ENCODE data around the gene IL17RE.

IL17RE gene

DNA sequence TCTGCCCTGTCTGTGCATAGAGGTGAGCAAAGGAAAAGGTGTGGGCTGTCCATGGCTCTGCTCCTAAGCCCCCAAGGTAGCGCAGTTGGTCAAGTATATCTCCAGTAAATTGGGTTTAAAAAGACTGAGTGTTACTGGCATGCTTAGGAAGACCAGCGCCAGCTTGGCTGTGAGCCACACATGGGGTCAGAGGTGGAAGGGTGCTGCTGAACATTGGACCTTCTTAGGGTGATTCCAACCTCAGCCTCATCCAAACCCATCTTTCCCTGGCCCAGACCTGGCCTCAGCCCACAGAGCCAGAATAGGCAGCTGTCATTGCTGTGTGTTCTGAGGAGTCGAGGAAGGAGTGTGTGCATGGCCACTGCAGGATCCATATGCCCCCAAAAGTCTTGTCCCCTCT is 5.6 kb downstream of the IL17RE start:
- no peak for DNase-seq

GRCh38 chr3:9909221-9910013 is 6.8 kb downstream of the IL17RE start:
- DNase-seq, result peak; percentile 54

- no peak for DNase-seq
Measured at GRCh38 chr3:9911863-9912262, 9.2 kb downstream of the IL17RE start.

DNA sequence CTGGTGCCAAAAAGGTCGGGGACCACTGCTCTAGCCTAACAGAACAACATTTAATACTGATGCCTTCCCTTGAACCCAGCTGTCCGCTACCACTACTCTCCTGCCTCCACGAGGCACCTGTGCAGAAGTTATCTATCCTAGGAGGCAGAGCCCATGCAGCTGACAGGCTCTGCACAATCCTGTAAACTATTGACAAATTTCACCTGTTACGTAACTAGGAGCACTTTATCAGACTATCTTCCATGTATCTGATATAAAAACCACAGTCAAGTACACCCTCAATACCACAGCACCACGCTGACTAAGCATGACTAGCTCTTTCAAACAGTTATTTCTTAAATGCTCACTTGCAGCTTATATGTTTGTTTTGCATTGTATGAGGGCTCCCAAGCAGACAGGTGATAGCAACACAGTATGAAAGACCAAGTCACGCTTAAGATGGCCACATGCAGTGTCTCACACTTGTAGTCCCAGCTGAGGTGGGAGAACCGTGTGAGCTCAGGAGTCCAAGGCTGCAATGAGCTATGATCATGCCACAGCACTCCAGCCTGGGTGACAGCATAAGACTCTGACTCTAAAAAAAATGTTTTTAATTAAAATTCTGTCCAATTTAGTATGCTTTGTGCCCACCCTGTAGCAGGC is 9.8 kb downstream of the IL17RE start:
- peak; percentile 45 for DNase-seq

DNA sequence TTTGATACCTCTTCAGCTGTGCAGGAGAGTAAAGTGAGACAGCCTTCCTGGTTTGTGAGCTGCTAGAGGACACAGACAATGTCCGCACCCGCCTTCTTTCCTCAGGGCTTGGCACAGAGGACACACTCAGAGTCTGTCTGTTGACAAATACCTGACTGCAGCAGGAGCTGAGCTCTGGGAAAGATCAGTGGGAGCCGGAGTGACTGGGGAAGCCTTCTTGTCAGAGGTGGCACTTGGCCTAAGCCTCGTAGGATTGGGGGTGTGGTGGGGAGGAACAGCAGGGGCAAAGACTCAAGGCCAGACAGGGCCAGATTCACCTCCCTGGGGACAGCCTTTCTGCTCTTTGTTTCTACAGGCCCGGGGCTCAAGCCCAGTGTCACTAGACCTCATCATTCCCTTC is 11.0 kb downstream of the IL17RE start:
- no peak for DNase-seq

DNA sequence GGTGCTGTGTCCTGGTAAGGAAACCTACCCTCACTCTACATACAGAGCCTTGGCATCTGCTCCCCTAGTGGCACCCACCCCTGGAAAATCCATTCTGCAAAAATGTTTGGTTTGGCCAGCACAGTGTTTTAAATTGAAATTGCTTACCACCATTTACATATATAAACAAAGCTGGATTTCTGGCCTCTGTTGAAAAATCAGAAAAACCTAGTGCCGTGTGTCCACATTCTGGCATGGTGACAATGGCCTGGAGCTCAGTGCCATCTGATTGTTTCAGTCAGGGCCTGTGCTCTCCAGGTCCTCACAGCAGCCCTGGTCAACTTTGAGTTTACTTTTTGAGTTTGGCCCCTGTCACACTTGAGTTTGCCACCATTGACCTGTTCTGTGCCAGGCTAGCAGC is 11.4 kb downstream of the IL17RE start:
- no peak for DNase-seq

DNA sequence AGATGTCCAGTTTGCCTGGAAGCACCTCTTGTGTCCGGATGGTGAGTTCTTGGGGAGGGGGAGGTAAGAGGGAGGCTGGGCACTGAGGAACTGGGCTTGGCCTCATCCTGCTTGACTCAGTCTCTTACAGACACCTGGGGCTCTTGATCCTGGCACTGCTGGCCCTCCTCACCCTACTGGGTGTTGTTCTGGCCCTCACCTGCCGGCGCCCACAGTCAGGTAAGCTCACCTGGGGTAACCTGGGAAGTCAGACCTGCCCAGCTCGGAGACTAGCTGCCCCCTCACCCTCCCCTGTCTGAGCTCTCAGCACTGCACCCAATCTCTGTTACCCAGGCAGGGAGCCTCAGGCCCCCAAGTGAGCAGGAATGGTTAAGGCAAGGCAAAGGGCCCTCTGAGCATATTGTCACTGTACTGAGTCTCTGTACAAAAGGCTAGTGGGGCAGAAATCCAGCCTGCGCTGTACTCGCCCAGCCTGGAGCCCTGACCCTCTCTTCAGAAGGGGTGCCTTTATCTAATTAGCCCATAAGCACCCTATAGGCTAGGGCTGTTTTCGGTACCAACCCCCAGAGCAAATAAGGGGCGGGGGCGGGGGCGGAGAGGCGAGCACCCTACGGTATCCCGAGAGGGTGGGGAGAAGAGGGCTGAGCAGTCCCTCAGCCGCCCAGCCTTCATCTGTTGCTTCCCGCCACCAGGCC is 12.1 kb downstream of the IL17RE start:
- no peak for DNase-seq

DNA sequence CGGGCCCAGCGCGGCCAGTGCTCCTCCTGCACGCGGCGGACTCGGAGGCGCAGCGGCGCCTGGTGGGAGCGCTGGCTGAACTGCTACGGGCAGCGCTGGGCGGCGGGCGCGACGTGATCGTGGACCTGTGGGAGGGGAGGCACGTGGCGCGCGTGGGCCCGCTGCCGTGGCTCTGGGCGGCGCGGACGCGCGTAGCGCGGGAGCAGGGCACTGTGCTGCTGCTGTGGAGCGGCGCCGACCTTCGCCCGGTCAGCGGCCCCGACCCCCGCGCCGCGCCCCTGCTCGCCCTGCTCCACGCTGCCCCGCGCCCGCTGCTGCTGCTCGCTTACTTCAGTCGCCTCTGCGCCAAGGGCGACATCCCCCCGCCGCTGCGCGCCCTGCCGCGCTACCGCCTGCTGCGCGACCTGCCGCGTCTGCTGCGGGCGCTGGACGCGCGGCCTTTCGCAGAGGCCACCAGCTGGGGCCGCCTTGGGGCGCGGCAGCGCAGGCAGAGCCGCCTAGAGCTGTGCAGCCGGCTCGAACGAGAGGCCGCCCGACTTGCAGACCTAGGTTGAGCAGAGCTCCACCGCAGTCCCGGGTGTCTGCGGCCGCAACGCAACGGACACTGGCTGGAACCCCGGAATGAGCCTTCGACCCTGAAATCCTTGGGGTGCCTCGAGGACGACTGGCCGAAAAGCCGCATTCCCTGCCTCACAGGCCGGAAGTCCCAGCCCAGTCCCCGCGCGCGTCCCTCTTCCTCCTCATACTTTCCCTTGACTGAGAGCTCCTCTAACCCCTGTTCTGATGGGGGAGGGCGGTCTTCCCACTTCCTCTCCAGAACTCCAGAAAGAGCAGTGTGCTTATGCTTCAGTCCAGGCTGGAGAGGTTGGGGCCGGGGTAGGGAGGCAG is 12.8 kb downstream of the IL17RE start:
- peak; percentile 39 for DNase-seq

- no peak for DNase-seq
Measured at GRCh38 chr3:9916346-9916733, 13.7 kb downstream of the IL17RE start.

GRCh38 chr3:9916734-9917680 is 14.4 kb downstream of the IL17RE start, which contains the start of gene IL17RC:
Gene IL17RC (plus strand): TSS chr3:9917098. CDS start chr3:9917316, 218 bp downstream.
- DNase-seq, result peak; percentile 54

GRCh38 chr3:9917820-9918219 is 15.2 kb downstream of the IL17RE start:
- DNase-seq, result no peak

DNA sequence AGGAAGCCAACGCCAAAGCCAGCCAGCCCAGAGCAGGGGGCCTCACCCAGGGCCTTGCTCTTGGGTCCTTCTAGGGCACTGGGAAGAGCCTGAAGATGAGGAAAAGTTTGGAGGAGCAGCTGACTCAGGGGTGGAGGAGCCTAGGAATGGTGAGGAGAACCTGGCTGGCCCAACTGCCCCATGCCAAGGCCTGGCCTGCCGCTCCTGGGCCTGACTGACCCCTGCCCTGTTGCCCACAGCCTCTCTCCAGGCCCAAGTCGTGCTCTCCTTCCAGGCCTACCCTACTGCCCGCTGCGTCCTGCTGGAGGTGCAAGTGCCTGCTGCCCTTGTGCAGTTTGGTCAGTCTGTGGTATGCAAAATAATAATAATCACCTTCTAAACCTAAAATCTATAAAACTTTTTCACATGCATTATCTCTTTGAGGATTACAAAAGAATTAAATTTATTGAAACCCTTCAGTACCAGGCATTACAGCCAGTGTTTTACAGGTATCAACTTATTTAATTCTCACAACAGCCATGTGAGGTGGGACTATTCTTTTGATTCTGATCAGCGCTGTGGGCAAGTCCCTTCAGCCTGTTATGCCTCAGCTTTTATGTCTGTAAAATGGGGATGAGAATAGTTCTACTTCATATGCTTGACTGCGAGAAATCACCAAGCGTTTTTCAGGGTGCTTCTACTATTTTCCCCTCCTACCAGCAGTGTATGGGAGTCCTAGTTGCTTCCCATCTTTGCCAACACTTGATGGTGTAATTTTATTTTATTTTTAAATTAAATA is 15.8 kb downstream of the IL17RE start:
- DNase-seq, result no peak

DNA sequence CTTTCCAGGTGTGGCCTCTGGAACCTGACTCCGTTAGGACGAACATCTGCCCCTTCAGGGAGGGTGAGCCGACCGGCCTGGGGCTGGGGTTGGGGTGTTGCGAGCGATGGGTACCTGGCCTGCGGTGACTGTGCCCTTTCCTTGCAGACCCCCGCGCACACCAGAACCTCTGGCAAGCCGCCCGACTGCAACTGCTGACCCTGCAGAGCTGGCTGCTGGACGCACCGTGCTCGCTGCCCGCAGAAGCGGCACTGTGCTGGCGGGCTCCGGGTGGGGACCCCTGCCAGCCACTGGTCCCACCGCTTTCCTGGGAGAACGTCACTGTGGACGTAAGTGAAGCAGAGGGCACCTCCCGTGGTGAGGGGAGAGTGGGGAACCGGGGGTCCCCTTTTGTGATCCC is 25.5 kb downstream of the IL17RE start:
- DNase-seq, result no peak

- DNase-seq, result no peak
Measured at GRCh38 chr3:9930804-9931418, 28.3 kb downstream of the IL17RE start.

- DNase-seq, result no peak
Measured at GRCh38 chr3:9932535-9932842, 29.8 kb downstream of the IL17RE start.

DNA sequence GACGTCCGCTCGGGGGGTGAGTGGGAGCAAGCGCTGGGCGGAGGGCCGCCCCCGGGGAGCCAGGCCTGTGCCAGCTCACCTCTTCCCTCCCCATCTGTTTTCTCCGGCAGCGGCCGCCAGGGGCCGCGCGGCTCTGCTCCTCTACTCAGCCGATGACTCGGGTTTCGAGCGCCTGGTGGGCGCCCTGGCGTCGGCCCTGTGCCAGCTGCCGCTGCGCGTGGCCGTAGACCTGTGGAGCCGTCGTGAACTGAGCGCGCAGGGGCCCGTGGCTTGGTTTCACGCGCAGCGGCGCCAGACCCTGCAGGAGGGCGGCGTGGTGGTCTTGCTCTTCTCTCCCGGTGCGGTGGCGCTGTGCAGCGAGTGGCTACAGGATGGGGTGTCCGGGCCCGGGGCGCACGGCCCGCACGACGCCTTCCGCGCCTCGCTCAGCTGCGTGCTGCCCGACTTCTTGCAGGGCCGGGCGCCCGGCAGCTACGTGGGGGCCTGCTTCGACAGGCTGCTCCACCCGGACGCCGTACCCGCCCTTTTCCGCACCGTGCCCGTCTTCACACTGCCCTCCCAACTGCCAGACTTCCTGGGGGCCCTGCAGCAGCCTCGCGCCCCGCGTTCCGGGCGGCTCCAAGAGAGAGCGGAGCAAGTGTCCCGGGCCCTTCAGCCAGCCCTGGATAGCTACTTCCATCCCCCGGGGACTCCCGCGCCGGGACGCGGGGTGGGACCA is 30.4 kb downstream of the IL17RE start:
- peak; percentile 92 for DNase-seq

GRCh38 chr3:9933561-9934234 is 31.1 kb downstream of the IL17RE start, which contains the start of gene CRELD1:
Gene CRELD1 (plus strand): TSS chr3:9933834. CDS start chr3:9934439, 605 bp downstream.
- DNase-seq, result peak; percentile 97

DNA sequence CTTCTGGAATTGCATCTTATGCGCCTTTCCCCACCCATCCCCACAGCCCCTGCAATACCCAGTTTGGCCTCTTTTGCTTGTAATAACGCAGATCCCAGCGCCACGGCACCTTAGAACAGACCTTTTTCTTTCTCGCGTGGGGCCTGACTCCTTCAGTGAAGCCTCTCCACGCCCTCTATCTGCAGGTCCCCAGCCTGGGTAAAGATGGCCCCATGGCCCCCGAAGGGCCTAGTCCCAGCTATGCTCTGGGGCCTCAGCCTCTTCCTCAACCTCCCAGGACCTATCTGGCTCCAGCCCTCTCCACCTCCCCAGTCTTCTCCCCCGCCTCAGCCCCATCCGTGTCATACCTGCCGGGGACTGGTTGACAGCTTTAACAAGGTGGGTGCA is 31.6 kb downstream of the IL17RE start:
- peak; percentile 35 for DNase-seq

DNA sequence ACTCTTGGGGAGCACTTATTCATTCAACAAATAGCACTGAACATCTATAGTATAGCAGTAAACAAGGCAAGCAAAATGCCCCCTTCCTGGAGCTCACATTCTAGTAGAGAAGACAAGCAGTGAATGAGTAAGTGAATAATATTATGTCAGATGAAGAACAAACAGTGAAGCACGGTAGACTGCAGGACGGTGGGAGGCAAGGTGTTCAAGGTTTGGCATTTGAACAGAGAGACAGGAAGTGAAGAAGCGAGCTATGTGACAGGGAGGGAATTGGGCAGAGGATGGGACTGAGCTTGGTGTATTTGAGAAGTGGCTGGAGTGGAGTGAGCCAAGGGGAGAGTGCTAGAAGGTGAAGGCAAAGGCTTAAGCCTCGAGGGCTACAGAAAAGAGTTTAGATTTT is 32.3 kb downstream of the IL17RE start:
- DNase-seq, result no peak
